22Rv1 (cell line): Measurements from ENCODE around the gene ENO2.

ENCODE experiments used
- CTCF ChIP-seq: fragments of 450-650 bp; IDR thresholded peaks from 2 replicates; pipeline ENCODE4 v1.5.1; 2017; ENCODE audit warnings: mild to moderate bottlenecking
- ZFX ChIP-seq: fragments of 450-650 bp; IDR thresholded peaks from 2 replicates; pipeline ENCODE4 v1.6.1; 2017; ENCODE audit warnings: antibody characterized with exemption, borderline replicate concordance

- TF ChIP-seq CTCF (no peak), ZFX (no peak)
Measured at GRCh38 chr12:6884539-6884938, 29.8 kb upstream of the ENO2 start.
